HG03457 (cell line): ENCODE results near the gene IGFL1.
"Not testable (repeated sequence)": the region's sequence is repeated elsewhere in the genome, so short reads cannot be mapped to it uniquely, and the experiment has no call there.

Source experiments
- ATAC-seq: cut with Tn5 transposase; IDR thresholded peaks from one replicate; pipeline ENCODE4 v1.9.1; 2021; ENCODE audit warnings: moderate number of reproducible peaks; ENCODE audit not compliant: unreplicated experiment

IGFL1 gene

DNA sequence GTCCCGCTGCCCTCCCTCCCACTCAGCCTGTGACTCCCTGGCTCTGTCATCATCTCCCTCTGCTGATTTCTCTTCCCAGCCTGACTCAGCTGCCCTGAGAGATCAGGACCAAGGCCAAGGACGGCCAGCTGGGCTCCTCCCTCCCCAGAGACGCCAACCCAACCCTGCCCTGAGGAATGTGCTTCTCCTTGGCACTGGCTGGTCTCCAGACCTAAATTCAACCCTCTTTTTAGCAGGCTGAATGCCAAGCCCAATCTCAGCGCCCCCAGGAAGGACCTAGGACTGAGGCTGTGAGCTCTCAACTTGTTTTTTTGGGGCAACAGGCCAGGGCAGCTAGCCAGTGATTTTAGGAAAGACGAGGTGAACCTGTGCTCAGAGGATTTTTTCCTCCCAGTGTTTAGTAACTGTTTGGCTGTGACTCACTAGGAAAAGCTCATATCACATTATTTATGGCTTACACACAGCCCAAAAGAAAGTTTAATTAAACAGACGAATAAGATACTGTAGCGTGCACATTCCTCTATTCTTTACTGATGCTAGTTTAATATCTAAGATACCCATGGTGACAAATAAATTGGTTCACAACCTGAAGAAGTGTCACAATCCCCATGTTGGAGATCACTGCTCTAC is 7.4 kb upstream of the IGFL1 start:
- no peak for ATAC-seq

- not testable (repeated sequence) for ATAC-seq
Measured at GRCh38 chr19:46223787-46224186, 5.8 kb upstream of the IGFL1 start.

GRCh38 chr19:46224773-46225172 is 4.8 kb upstream of the IGFL1 start:
- ATAC-seq = no peak

DNA sequence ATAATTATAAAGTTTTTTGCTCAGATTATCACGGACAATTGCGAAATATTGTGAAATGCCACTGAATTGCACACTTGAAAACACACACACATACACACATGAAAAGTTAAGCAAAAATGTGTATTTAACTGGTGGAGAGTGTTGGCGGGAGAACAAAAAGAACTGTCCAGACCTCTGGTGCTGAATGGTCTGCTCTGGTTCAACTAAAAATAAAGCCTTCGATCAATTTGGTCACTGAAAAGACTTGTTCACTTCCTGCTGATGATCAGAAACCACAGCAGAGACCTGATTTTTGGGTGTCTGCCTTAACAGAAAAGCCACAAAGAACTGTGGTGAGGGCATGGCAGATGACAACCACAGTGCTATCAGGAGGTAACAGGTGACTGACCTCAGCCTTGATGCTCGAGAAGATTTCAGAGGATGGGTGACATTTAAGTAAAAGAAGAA is 4.0 kb upstream of the IGFL1 start:
- no peak for ATAC-seq

- no peak for ATAC-seq
Measured at GRCh38 chr19:46226438-46226973, 3.0 kb upstream of the IGFL1 start.

- ATAC-seq = no peak
Measured at GRCh38 chr19:46232029-46232428, 2.5 kb downstream of the IGFL1 start.

- no peak for ATAC-seq
Measured at GRCh38 chr19:46232468-46232867, 2.9 kb downstream of the IGFL1 start.

DNA sequence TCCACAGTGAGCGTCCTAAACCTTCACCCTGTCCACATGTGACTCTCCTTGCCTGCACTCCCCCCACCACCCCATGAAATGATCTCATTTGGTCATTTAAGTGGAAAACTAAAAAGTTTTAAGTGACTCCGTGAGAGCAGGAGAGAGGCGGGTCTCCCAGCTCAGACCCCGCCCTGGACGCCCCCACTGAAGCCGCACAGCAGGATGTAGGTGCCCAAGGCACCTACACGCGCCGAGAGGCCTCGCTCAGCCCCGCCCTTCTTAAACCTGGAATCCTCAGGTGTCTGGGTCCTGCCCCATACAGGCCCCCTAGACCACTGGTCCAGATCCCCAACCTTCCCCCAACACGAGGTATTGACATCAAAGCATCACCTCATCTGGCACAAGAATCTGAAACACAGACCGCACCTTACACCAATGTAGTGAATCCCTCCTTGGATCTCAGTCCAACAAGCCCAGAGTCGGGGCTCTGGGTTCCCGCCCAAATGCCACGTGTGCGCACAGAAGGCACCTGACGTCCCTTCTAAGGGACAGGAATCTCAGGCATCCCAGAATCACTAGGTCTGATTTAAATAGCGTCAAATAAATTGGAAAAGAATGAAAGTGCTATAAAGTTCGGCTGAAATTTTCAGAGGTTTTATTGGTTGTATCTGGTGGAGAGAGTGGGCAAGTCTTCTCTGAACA is 3.5 kb downstream of the IGFL1 start:
- no peak for ATAC-seq

GRCh38 chr19:46233871-46234270 is 4.3 kb downstream of the IGFL1 start:
- ATAC-seq = not testable (repeated sequence)

DNA sequence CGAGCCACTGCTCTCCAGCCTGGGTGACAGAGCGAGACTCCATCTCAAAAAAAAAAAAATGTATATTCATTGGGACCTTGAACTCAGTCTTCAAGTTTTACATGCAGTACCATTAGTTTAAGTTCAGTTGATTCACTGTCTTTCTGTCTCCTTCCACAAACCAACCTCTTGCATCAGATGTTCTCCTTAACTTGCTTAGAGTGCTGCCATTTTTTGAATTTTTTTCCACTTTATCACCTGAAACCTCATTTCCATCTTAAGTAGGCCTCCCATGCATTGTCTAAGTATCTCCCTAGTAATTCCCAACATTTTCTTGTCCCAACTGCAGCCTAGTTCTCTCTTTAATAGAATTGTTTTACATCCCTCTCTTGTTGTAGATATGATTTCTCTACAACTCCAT is 8.6 kb downstream of the IGFL1 start:
- ATAC-seq = not testable (repeated sequence)

- ATAC-seq = no peak
Measured at GRCh38 chr19:46239193-46240024, 9.9 kb downstream of the IGFL1 start.

GRCh38 chr19:46240693-46241092 is 11.2 kb downstream of the IGFL1 start:
- no peak for ATAC-seq

DNA sequence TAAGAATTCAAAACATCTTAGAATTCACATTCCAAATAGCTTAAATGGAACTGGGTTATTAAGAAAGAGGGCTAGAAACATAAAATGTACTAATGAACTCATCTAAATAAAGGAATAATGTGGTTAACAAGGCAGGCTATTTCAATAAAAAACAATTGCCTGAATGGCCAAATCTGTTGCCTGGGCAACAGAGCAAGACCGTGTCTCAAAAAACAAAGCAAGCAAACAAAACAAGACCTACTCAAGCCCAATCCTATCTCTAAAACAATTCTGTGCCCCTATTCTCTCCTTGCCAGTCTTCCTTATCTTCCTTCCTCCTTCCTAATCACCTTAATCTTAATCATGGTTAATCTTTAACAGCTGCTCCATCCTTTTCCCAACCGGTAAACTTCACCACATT is 12.1 kb downstream of the IGFL1 start:
- no peak for ATAC-seq

DNA sequence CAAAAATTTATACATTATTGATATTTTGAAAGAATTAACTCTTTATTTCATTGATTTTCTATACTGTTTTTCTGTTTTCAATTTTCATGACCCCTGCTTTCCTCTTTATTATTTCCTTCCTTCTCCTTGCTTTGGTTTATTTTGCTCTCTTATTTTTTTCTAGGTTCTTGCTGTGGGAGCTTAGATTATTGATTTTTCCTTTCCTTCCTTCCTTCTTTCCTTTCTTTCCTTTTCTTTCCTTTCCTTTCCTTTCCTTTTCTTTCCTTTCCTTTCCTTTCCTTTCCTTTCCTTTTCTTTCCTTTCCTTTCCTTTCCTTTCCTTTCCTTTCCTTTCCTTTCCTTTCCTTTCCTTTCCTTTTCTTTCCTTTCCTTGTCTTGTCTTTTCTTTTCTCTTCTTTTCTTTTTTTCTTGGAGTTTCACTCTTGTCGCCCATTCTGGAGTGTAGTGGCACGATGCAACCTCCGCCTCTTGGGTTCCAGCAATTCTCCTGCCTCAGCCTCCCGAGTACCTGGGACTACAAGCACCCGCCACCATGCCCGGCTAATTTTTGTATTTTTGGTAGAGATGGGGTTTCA is 13.6 kb downstream of the IGFL1 start:
- not testable (repeated sequence) for ATAC-seq

GRCh38 chr19:46250076-46250735 is 20.7 kb downstream of the IGFL1 start:
- ATAC-seq = no peak

GRCh38 chr19:46251416-46251815 is 21.9 kb downstream of the IGFL1 start:
- ATAC-seq = no peak

GRCh38 chr19:46254776-46255175 is 25.2 kb downstream of the IGFL1 start:
- ATAC-seq = no peak

GRCh38 chr19:46256855-46257254 is 27.3 kb downstream of the IGFL1 start:
- no peak for ATAC-seq

DNA sequence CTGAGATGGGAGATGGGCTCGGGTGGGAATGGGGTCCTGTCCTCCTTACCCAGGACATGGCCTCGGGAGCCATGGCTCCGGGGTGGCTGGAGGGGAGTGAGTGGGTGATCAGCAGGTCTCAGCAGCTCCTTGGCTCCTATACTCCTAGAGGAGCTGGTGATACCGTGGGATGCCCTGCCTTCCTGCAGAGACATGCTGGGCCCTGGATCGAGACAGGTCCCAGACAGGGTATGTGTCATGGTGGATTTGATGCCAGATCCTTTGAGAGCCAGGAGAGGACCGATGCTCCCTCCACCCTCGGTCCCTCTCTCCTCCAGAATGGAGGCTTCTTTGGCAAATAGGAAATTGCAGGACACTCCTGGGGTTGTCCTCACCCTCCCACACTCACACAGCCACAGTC is 32.0 kb downstream of the IGFL1 start:
- not testable (repeated sequence) for ATAC-seq

DNA sequence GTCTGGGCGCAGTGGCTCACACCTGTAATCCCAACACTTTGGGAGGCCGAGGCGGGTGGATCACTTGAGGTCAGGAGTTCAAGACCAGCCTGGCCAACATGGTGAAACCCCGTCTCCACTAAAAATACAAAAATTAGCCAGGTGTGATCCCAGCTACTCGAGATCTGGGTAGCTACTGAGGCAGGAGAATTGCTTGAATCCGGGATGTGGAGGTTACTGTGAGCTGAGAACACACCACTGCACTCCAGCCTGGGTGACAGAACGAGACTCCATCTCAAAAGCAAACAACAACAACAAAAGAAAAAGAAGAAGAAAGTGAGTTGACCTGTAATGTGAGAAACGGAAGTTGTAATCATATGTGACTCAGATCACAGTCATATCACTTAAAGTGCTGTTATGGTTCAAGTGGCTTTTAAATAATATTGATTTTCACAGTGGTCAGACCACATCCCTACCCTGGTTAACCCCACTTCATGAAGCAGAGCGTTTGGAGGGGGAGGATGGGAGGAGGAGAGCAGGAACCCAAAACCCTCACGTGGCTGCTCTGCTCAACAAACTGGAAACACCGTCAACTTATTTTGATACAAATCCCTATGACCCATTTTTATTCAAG is 33.2 kb downstream of the IGFL1 start:
- not testable (repeated sequence) for ATAC-seq
